Measurements from ENCODE around the gene ZMYM3. TPM values are rescaled to one million over a fixed set of nuclear protein-coding genes. Genes with fewer than 3 reads are reported as not detected.

ZMYM3 gene
- total and polyA plus RNA-seq, 2 donors (not counting 1 experiment from before 2014, with no cell fraction given), result 13.4 to 16.8 TPM

DNA sequence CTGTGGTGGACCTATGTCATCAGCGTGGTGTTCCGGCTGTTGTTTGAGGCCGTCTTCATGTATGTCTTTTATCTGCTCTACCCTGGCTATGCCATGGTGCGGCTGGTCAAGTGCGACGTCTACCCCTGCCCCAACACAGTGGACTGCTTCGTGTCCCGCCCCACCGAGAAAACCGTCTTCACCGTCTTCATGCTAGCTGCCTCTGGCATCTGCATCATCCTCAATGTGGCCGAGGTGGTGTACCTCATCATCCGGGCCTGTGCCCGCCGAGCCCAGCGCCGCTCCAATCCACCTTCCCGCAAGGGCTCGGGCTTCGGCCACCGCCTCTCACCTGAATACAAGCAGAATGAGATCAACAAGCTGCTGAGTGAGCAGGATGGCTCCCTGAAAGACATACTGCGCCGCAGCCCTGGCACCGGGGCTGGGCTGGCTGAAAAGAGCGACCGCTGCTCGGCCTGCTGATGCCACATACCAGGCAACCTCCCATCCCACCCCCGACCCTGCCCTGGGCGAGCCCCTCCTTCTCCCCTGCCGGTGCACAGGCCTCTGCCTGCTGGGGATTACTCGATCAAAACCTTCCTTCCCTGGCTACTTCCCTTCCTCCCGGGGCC lies 29.7 kb downstream of the ZMYM3 start:
- Histone ChIP-seq H3K4me1 (ENCODE audit: control insufficient read depth, extremely low read depth, insufficient read depth, low read length) (no peaks in the 10 kb centered on the region), H3K9ac (ENCODE audit: insufficient read depth, low read length) (no peak overlapping the region), H2AFZ (ENCODE audit: low read length) (no peak overlapping the region), H3K27me3 (ENCODE audit: control insufficient read depth, insufficient read depth, low read length) (no peaks in the 10 kb centered on the region), H3K27ac (ENCODE audit: insufficient read depth, low read length) (no peak overlapping the region), H3K4me3 (replicated peaks in 1 of 4; ENCODE audit: control extremely low read depth in 1 of 4, insufficient read depth in 1 of 4, low read depth in 3 of 4, low read length in 4 of 4) (no peak overlapping the region), H3K9me3 (ENCODE audit: control insufficient read depth, insufficient read depth, low read depth, low read length) (no peaks in the 10 kb centered on the region), H3K79me2 (ENCODE audit: control insufficient read depth, insufficient read depth, low read length) (no peaks in the 10 kb centered on the region), H4K20me1 (ENCODE audit: control insufficient read depth, extremely low read depth, insufficient read depth, low read length) (no peaks in the 10 kb centered on the region), H3K36me3 (ENCODE audit: control insufficient read depth, insufficient read depth, low read length) (no peaks in the 10 kb centered on the region), H3K4me2 (ENCODE audit: extremely low read depth, insufficient read depth, low read length) (no peak overlapping the region)
- TF ChIP-seq, protein P1, sequence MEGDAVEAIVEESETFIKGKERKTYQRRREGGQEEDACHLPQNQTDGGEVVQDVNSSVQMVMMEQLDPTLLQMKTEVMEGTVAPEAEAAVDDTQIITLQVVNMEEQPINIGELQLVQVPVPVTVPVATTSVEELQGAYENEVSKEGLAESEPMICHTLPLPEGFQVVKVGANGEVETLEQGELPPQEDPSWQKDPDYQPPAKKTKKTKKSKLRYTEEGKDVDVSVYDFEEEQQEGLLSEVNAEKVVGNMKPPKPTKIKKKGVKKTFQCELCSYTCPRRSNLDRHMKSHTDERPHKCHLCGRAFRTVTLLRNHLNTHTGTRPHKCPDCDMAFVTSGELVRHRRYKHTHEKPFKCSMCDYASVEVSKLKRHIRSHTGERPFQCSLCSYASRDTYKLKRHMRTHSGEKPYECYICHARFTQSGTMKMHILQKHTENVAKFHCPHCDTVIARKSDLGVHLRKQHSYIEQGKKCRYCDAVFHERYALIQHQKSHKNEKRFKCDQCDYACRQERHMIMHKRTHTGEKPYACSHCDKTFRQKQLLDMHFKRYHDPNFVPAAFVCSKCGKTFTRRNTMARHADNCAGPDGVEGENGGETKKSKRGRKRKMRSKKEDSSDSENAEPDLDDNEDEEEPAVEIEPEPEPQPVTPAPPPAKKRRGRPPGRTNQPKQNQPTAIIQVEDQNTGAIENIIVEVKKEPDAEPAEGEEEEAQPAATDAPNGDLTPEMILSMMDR (conservative IDR thresholded peaks at IDR 0.05 in 1 of 2, IDR thresholded peaks at IDR 0.05 in 1 of 2; ENCODE audit: low read depth in 1 of 2, low read length in 2 of 2), result no peak
- TF ChIP-seq EZH2 (IDR thresholded peaks at IDR 0.05; ENCODE audit: low read length, missing control alignments), result no peak
- no peak for DNase-seq (ENCODE audit: low read depth in 2 of 2)

DNA sequence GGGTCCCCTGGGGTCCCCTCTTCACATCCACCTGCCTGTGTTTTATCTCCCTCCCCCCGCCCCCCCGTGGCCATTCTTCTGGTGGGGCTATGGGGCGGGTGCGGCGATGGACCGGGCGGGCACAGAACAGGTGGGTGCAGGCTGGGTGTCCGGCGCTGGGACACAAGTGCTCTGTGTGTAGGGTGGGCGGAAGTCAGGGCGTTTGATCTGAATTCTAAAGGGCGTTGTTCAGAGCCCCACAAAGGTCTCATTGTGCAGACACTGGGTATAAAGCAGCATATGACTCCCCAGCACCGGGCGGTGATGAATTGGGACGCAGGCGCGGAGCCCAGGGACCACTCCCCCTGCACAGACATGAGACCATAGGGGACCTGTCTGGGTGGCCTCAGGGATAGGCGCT lies 31.0 kb downstream of the ZMYM3 start, which contains the start of gene GJB1:
GJB1 (plus strand) TSS at position 296 of the 400 bp plus-strand sequence. CDS start 484 bp downstream, outside the sequence.
- no peak within 1 kb of the TSS for H3K9ac ChIP-seq (ENCODE audit: insufficient read depth, low read length)

DNA sequence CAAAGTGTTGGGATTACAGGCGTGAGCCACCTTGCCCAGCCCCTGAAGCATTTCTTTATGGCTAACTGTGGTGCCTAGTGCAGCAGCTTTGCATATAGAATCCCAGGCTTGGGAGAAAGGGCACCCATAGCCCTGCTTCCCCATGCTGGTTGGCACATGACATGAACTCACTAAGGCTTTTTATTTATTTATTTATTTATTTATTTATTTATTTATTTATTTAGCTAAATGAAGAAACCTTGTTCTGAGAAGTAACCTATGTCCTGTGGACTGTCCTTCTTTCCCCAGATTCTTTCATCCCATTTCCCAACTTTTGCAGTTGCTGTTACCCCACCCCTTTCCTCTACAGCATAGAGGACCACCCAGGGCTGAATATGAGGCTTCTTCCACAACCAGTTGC lies 32.8 kb downstream of the ZMYM3 start:
- Histone ChIP-seq H3K27me3 (ENCODE audit: control insufficient read depth, insufficient read depth, low read length) (no peaks in the 10 kb centered on the region), H2AFZ (ENCODE audit: low read length) (no peak overlapping the region), H3K4me1 (ENCODE audit: control insufficient read depth, extremely low read depth, insufficient read depth, low read length) (no peaks in the 10 kb centered on the region), H3K4me3 (replicated peaks in 1 of 4; ENCODE audit: control extremely low read depth in 1 of 4, insufficient read depth in 1 of 4, low read depth in 3 of 4, low read length in 4 of 4) (no peak overlapping the region), H3K79me2 (ENCODE audit: control insufficient read depth, insufficient read depth, low read length) (no peaks in the 10 kb centered on the region), H3K27ac (ENCODE audit: insufficient read depth, low read length) (no peak overlapping the region), H4K20me1 (ENCODE audit: control insufficient read depth, extremely low read depth, insufficient read depth, low read length) (no peaks in the 10 kb centered on the region), H3K4me2 (ENCODE audit: extremely low read depth, insufficient read depth, low read length) (no peak overlapping the region), H3K36me3 (ENCODE audit: control insufficient read depth, insufficient read depth, low read length) (no peaks in the 10 kb centered on the region), H3K9me3 (ENCODE audit: control insufficient read depth, insufficient read depth, low read depth, low read length) (no peaks in the 10 kb centered on the region), H3K9ac (ENCODE audit: insufficient read depth, low read length) (no peak overlapping the region)
- no peak for TF ChIP-seq EZH2 (IDR thresholded peaks at IDR 0.05; ENCODE audit: low read length, missing control alignments)
- TF ChIP-seq, protein P1 (conservative IDR thresholded peaks at IDR 0.05 in 1 of 2, IDR thresholded peaks at IDR 0.05 in 1 of 2; ENCODE audit: low read depth in 1 of 2, low read length in 2 of 2), result no peak
- no peak for DNase-seq (ENCODE audit: low read depth in 2 of 2)

More for the DNA sequence above, 31.0 kb downstream of the ZMYM3 start, which contains the start of gene GJB1:
- Histone ChIP-seq H4K20me1 (ENCODE audit: control insufficient read depth, extremely low read depth, insufficient read depth, low read length) (no peaks in the 10 kb centered on the region), H3K9me3 (ENCODE audit: control insufficient read depth, insufficient read depth, low read depth, low read length) (no peaks in the 10 kb centered on the region), H3K27me3 (ENCODE audit: control insufficient read depth, insufficient read depth, low read length) (no peaks in the 10 kb centered on the region), H3K4me2 (ENCODE audit: extremely low read depth, insufficient read depth, low read length) (no peak within 1 kb of the TSS), H2AFZ (ENCODE audit: low read length) (no peak within 1 kb of the TSS), H3K27ac (ENCODE audit: insufficient read depth, low read length) (no peak within 1 kb of the TSS), H3K4me3 (replicated peaks in 1 of 4; ENCODE audit: control extremely low read depth in 1 of 4, insufficient read depth in 1 of 4, low read depth in 3 of 4, low read length in 4 of 4) (no peak within 1 kb of the TSS), H3K4me1 (ENCODE audit: control insufficient read depth, extremely low read depth, insufficient read depth, low read length) (no peaks in the 10 kb centered on the region), H3K79me2 (ENCODE audit: control insufficient read depth, insufficient read depth, low read length) (no peaks in the 10 kb centered on the region), H3K36me3 (ENCODE audit: control insufficient read depth, insufficient read depth, low read length) (no peaks in the 10 kb centered on the region)
- no peak for DNase-seq (ENCODE audit: low read depth in 2 of 2)
- no peak for TF ChIP-seq EZH2 (IDR thresholded peaks at IDR 0.05; ENCODE audit: low read length, missing control alignments)
- TF ChIP-seq, protein P1 (conservative IDR thresholded peaks at IDR 0.05 in 1 of 2, IDR thresholded peaks at IDR 0.05 in 1 of 2; ENCODE audit: low read depth in 1 of 2, low read length in 2 of 2), result no peak

Data from fibroblast of lung (primary cell).